ELR (cell line): Measurements from ENCODE around the gene RASA2.
"Not testable (repeated sequence)": the region's sequence is repeated elsewhere in the genome, so short reads cannot be mapped to it uniquely, and the experiment has no call there.

Source experiments
- DNase-seq: peaks from one replicate; pipeline ENCODE4 v3.0.0-alpha.2; 2015; ENCODE audit warnings: low read depth

RASA2 gene

DNA sequence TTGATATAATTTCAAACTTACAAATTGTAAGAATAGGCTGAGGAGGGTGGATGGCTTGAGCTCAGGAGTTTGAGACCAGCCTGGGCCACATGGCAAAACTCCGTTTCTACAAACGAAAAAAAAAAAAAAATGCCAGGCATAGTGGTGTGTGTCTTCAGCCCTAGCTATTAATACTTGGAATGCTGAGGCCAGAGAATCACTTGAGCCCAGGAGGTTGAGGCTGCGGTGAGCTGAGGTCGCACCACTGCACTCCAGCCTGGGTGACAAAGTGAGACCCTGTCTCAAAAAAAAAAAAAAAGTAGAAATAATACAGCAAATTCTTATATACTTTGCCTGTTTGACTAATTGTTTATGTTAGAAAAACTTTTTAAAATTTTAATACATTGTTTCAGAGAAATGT, 10.8 kb downstream of the RASA2 start:
- DNase-seq, result not testable (repeated sequence)

DNA sequence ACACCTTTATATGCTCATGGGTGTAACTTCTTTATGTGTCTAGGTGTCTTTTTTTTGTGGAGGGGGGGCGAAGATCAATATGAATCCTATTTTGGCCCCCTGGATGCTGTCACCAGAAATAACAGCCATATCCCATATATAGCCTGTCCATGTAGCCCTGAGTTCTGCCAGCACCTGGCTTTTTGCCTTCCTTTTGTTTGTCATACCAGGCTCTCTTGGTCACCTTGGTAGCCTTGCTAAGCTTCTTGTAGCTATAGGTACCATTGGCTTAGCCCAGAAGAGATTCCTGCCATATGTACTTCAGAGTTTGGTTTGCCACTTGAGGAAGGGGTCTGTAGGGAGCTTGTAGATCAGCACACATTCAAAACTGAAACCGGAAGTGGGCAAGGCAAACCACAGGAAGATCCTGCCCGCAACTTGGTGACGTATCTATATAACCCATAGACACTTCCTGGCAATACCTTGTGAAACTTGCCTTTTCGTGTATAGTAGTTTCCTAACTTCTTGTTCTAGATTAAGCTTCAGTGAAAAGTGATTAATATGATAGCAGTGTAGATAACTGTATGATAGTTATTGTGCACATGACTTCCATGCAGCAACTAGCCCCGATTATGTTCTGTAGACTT, 11.9 kb downstream of the RASA2 start:
- DNase-seq, result no peak

GRCh38 chr3:141499284-141499683, 12.5 kb downstream of the RASA2 start:
- no peak for DNase-seq

- DNase-seq, result no peak
Measured at GRCh38 chr3:141499965-141500364, 13.1 kb downstream of the RASA2 start.

DNA sequence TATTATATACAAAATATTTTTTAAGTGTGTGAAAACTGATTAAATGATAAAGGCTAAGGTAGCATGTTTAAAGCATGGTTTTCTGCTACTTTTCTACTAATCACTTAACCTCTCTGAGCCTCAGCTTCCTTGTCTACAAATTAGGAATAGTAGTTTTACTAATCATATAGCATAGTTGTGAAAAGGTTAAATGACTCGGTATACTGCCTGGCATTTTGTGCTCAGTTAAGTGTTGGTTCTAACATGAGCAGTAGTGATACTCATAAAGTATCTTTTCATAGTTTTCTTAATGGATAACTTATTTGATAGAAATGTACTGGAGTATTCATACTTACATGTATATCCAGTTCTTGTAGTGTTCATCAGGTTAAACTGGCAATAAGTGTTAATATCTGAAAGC, 13.6 kb downstream of the RASA2 start:
- DNase-seq, result no peak

GRCh38 chr3:141505166-141505565, 18.3 kb downstream of the RASA2 start:
- no peak for DNase-seq

GRCh38 chr3:141506071-141506470, 19.2 kb downstream of the RASA2 start:
- DNase-seq, result no peak

GRCh38 chr3:141507392-141508066, 20.7 kb downstream of the RASA2 start:
- no peak for DNase-seq

- DNase-seq, result no peak
Measured at GRCh38 chr3:141508067-141508436, 21.2 kb downstream of the RASA2 start.

GRCh38 chr3:141511361-141511760, 24.5 kb downstream of the RASA2 start:
- no peak for DNase-seq

- no peak for DNase-seq
Measured at GRCh38 chr3:141514382-141514781, 27.6 kb downstream of the RASA2 start.

DNA sequence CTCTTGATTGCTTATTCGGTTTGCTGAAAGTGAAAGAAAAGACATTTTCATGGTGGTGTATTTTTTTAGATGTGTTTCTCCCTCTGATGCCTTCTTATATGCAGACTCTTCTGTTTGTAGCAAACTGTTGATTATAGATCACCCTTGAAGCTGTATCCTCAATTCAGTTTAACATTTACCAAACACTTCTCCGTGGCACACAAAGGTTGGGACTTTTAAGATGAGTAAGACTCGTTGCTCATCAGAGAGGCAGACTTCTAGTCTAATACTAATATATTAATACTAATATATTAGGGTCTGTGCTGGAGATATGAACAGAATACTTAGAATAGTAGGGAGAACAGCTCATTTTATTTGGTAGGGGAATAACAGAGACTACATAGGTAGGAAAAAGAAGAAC, 32.8 kb downstream of the RASA2 start:
- DNase-seq, result no peak

GRCh38 chr3:141521781-141522180, 35.0 kb downstream of the RASA2 start:
- no peak for DNase-seq

GRCh38 chr3:141523615-141524375, 37.0 kb downstream of the RASA2 start:
- peak; percentile 86 for DNase-seq

DNA sequence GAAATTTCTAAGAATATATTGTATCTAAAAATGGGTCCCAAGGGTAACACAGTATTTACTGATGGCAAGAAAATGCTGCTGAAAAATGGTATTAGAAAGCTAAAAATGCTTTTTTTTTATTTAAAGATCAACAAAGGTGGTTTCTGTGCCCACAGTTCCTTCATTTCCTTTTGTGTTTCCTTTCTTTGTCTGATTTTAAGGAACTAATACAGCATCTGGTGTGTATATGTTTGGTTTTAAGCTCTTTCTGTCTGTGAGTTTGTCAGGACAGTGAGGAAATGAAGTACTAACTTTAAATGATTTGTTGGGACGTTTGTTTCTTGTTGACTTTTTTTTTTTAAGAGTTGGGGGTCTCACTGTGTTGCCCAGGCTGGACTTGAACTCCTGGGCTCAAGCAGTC, 38.2 kb downstream of the RASA2 start:
- DNase-seq, result no peak

DNA sequence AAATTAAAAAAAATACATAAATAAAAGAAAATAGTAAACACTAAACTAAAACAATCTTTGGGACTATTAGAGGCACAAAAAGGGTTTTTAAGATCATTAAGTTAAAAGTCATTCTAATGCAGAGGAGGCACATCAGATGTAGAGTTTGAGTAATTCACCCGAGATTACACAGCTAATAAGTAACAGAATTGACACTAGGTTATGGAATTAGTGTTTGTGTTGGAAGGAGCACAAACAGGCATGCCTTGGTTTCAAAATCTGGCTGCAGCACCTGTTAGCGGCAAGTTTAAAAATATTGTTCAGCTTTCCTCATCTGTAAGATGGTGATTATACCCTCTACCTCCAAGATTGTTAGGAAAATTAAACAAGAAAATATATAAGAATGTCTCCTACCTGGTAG, 39.0 kb downstream of the RASA2 start:
- DNase-seq, result no peak

- no peak for DNase-seq
Measured at GRCh38 chr3:141526709-141527108, 39.9 kb downstream of the RASA2 start.

DNA sequence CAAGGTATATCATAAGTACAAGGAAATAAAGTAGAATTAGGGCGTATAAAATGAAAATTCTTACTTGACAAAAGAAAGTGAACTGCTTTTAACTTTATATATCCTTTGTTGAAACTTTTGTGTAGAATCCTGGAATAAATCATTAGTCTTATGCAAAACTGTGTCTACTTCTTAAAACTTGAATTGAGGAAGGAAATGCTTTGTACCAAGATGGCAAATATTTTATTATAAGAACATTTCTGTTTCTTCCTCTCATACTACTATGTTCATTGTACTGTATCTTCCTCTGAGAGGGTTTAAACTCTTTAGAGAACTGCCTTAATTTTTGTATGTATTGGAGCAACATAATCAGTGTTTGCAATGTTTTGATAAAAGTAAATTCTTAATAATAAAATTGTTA, 42.0 kb downstream of the RASA2 start:
- DNase-seq, result no peak

DNA sequence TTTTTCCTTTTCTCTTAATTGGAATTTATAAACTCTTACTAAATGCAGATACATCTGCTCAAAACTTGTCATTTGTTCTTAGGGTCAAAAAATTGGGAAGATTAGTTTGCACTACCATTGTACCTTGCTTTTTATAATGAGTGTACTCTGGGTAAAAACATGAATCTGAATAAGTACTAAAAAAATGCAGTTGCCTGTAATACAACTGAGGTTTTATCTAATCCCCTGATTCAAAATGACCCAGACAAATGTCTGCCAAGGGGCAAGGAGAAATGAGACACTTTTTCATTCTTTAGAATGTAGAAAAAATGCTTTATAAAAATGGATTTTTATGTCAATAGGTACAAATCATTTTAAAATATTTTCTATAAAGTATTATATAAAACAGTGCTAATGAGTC, 42.4 kb downstream of the RASA2 start:
- DNase-seq, result no peak

GRCh38 chr3:141529717-141530414, 43.0 kb downstream of the RASA2 start:
- DNase-seq, result peak; percentile 17

DNA sequence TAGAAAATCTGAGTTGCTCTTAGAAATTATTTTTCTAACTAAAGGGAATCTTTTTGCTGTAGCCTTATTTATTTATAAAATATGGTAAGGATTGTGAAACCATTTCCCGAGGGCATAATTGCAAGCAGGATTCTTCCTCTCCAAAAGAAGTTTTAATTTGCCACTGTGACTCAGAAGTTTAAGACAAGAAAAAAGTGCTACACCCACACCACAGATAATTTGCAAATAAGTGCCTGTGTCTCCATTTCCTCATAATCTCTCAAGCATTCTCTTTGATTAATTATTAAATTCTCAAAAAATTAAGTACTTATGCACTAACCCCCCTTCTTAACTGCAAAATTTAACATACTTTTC, 43.6 kb downstream of the RASA2 start:
- DNase-seq, result peak; percentile 83

GRCh38 chr3:141532609-141533008, 45.8 kb downstream of the RASA2 start:
- no peak for DNase-seq

- not testable (repeated sequence) for DNase-seq
Measured at GRCh38 chr3:141536017-141536416, 49.2 kb downstream of the RASA2 start.
